Right lobe of liver (tissue), 6 donors: ENCODE data around the gene ZFX. TPM values are rescaled to one million over a fixed set of nuclear protein-coding genes. Genes with fewer than 3 reads are reported as not detected.

Experiments
- ATAC-seq, 4 donors: fragments of 200-7000 bp; cut with Tn5 transposase; one replicate each; pipeline ENCODE4 v1.9.1; 2020; ENCODE audit warnings: mild to moderate bottlenecking in 4 of 4, moderate library complexity in 4 of 4
- DNase-seq, 3 donors: peaks; one replicate each; pipeline ENCODE4 v3.0.0-alpha.2; 2020
- H3K27ac ChIP-seq, 3 donors: fragments of 200-600 bp; one replicate each; pipeline ENCODE4 v1.8.0; 2022
- H3K27me3 ChIP-seq, 2 donors: fragments of 200-600 bp; one replicate each; pipeline ENCODE4 v1.8.0; 2022
- H3K36me3 ChIP-seq, 4 donors: fragments of 200-600 bp; sonication (generic) in 1 of 4; one replicate each; pipeline versions ENCODE4 v1.5.1 to v1.8.0; 2017 to 2022; ENCODE audit warnings: control low read depth in 1 of 4
- H3K4me1 ChIP-seq, 4 donors: fragments of 200-600 bp; sonication (generic) in 1 of 4; one replicate each; pipeline versions ENCODE4 v1.5.1 to v1.8.0; 2017 to 2022; ENCODE audit warnings: control low read depth in 1 of 4
- H3K4me3 ChIP-seq, 3 donors: fragments of 200-600 bp; one replicate each; pipeline ENCODE4 v1.8.0; 2022
- H3K9me3 ChIP-seq, 4 donors: fragments of 200-600 bp; sonication (generic) in 1 of 4; one replicate each; pipeline versions ENCODE4 v1.5.1 to v1.8.0; 2017 to 2022; ENCODE audit warnings: control low read depth in 1 of 4
- CTCF ChIP-seq, 4 donors: fragments of 200-600 bp in 3 of 4; fragments of 450-650 bp in 1 of 4; IDR thresholded peaks; one replicate each; pipeline versions ENCODE4 v1.5.1 to v1.8.0; 2016 to 2022; ENCODE audit warnings: antibody characterized with exemption in 4 of 4, mild to moderate bottlenecking in 2 of 4
- POLR2A ChIP-seq: fragments of 450-650 bp; IDR thresholded peaks from one replicate; pipeline ENCODE4 v1.6.1; 2017; ENCODE audit warnings: antibody characterized with exemption, mild to moderate bottlenecking
- WGBS: methylation state at CpG from one replicate; pipeline ENCODE4 v1.1.6; 2018; ENCODE audit warnings: low coverage, low lambda C conversion rate; ENCODE audit not compliant: insufficient coverage; ENCODE audit errors: missing lambda C conversion rate; 5-methylcytosine and 5-hydroxymethylcytosine counted together
- intact Hi-C, 2 donors: fragments of 100-400 bp; cut with DNase I; formaldehyde crosslinking; loops; one replicate each; pipeline versions ENCODE4 v1.11.2 to v1.14.1; 2022
- total RNA-seq, 6 experiments: library from RNA; depleted of rRNA in 2 of 6; stranded (reverse); fragments of >200 nt in 2 of 6; fragmentation: NEBNext Ultra II Directional in 3 of 6; extraction: Animal tissue kit (Norgen Biotek cat#: 25700) in 3 of 6; gene quantifications; one replicate each; pipeline versions ENCODE4 v1.1.0 to v1.2.4, GENCODE V29; 2016 to 2023
- donor health status: DM: no; HTN: yes; CAD: no.
- donor health status: DM: no; HTN: no; CAD: no.
- donor health status: DM: no; HTN: no; CAD: no.
- donor health status: DM: no; HTN: yes; CAD: no.
- donor health status: DM: no; HTN: yes; CAD: no.

Gene ZFX
- total RNA-seq, 6 experiments from 2014 or later = 16.4 to 31.7 (median 23.5) TPM

GRCh38 chrX:24158881-24159280 lies 9.4 kb downstream of the ZFX start:
- intact Hi-C loops = no loop called here
- TF ChIP-seq CTCF (IDR thresholded peaks at IDR 0.05) (no peak), POLR2A (no peak)
- 87% methylated on average over 3 of the region's 4 CpGs for WGBS
- DNase-seq = no peak
- no peak for ATAC-seq
- Histone ChIP-seq H3K27me3 (no peaks in the 10 kb centered on the region), H3K4me1 (peaks cover 0 to 34% (median 11%) of the 10 kb centered on the region in 4 donors), H3K9me3 (no peaks in the 10 kb centered on the region), H3K36me3 (no peaks in the 10 kb centered on the region), H3K27ac (no peak overlapping the region), H3K4me3 (no peak overlapping the region)

DNA sequence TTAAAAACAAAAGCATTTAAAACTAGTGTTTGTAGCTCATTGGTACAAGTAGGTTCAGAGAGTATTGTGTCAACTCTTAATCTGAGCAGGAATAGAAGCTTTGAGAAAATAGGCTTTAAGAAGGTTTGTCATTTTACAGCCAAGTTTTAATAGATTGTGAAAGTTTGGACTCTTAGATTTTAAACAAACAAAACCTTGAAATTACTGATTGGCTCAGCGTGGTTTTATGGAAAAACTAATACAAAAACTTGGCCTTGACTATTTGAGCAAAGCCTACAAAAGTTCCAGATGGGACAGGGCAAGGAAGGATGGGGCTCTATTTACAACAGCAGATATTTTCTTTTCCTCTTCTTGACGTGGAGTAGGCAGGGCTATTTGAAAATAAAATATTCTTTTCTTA lies 16.5 kb downstream of the ZFX start:
- DNase-seq = no peak
- Histone ChIP-seq H3K36me3 (no peaks in the 10 kb centered on the region), H3K27me3 (no peaks in the 10 kb centered on the region), H3K4me3 (no peak overlapping the region), H3K9me3 (no peaks in the 10 kb centered on the region), H3K27ac (peak overlapping the region in 1 of 3 donors; percentile 18), H3K4me1 (peaks cover 0 to 67% (median 14%) of the 10 kb centered on the region in 4 donors)
- intact Hi-C loops = no loop called here
- TF ChIP-seq CTCF (IDR thresholded peaks at IDR 0.05) = no peak
- peak; percentile 39 to 74 (median 50) for ATAC-seq
- 13% methylated on average over 2 of the region's 2 CpGs for WGBS

DNA sequence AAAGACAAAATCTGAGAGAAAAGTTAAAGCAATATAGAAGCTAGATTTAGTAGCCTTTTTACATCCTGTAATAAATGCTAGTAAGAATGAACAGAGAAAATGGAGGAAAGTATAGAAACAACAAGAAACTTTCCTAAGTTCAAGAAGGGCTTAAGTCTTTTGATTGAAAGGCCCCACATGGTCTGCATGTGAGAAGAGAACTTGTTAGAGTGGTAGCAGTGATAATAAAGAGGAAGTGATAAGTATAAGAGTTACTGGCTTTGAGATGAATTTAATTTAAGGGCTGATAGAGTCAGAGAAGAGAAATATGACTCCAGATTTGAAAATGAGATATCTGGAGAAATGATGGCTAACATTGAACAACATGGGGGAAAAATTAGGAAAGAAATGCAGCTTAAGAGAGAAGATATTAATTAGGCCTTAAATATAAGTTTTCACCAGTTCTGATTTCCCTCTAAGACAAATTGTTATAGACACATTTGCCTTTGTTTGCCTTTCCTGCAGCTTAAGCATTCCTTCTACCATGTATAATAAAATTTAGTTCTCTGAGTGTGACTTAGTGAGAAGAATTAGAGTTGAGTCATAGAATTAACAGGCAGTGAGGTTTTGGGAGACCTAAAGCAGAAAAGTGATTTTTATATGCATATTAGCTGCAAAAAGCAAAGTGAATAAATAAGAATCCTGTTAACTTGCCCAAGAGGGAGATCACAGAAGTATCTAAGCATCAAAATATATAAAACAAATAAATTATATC lies 18.4 kb downstream of the ZFX start:
- Histone ChIP-seq H3K27me3 (no peaks in the 10 kb centered on the region), H3K4me1 (peaks cover 0 to 74% (median 10%) of the 10 kb centered on the region in 4 donors), H3K4me3 (no peak overlapping the region), H3K36me3 (peaks cover 0 to 4% (median 0%) of the 10 kb centered on the region in 4 donors), H3K27ac (no peak overlapping the region), H3K9me3 (no peaks in the 10 kb centered on the region)
- no peak for ATAC-seq
- intact Hi-C loops = no loop called here
- DNase-seq = no peak
- TF ChIP-seq CTCF (IDR thresholded peaks at IDR 0.05) (no peak), POLR2A (no peak)

DNA sequence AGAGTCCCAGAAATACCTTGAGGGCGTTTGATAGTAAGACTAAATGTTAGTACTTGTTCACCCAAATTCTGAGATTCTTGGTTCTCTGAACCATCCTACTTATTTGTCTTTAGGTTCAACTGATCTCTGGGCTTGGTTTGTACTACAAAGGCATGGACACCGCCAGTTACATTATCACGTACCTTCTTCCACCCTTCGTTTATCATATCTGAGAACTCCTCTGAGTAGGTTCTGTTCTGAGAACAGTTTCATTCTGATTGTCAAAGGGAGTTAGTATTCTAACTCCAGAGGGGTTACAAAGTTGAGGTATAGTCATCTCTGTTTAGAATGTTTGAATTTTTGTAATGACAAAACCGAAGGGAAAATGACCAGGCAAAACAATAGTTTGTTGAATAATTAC lies 19.3 kb downstream of the ZFX start:
- peaks cover 0 to 74% (median 10%) of the 10 kb centered on the region in 4 donors for H3K4me1 ChIP-seq
- TF ChIP-seq POLR2A (no peak), CTCF (IDR thresholded peaks at IDR 0.05) (no peak)
- 68% methylated on average over 5 of the region's 5 CpGs for WGBS

More for the DNA sequence above, 19.3 kb downstream of the ZFX start:
- peaks cover 0 to 13% (median under 1%) of the 10 kb centered on the region in 4 donors for H3K36me3 ChIP-seq
- DNase-seq (no peak), ATAC-seq (no peak)
- H3K9me3 ChIP-seq = no peaks in the 10 kb centered on the region
- no peak overlapping the region for H3K27ac ChIP-seq
- intact Hi-C loops = no loop called here
- H3K4me3 ChIP-seq = no peak overlapping the region
- H3K27me3 ChIP-seq = no peaks in the 10 kb centered on the region
